Mesenchymal stem cell (in vitro differentiated cells and primary cell): ENCODE measurements around the gene CD40.

ENCODE experiments used
- DNase-seq: peaks from one replicate; pipeline ENCODE4 v3.0.0-alpha.2; 2013
- H2AFZ ChIP-seq: one replicate; pipeline ENCODE4 v1.6.1; 2013; ENCODE audit warnings: low read depth, mild to moderate bottlenecking, control low read depth, inconsistent platforms, low read length, moderate library complexity
- H2AK5ac ChIP-seq: 2 replicates; pipeline ENCODE4 v1.6.1; 2013; ENCODE audit warnings: low read length, moderate library complexity, mild to moderate bottlenecking, inconsistent platforms; ENCODE audit not compliant: severe bottlenecking
- H2BK120ac ChIP-seq: one replicate; pipeline ENCODE4 v1.6.1; 2013; ENCODE audit warnings: low read depth, mild to moderate bottlenecking, inconsistent platforms, low read length, moderate library complexity
- H2BK12ac ChIP-seq, 2 experiments: one replicate each; pipeline ENCODE4 v1.6.1; 2013; ENCODE audit warnings: inconsistent platforms in 2 of 2, low read length in 2 of 2, mild to moderate bottlenecking in 2 of 2, moderate library complexity in 2 of 2, control low read depth in 1 of 2
- H2BK15ac ChIP-seq: one replicate; pipeline ENCODE4 v1.6.1; 2013; ENCODE audit warnings: mild to moderate bottlenecking, low read depth, inconsistent platforms; ENCODE audit not compliant: poor library complexity, severe bottlenecking
- H2BK5ac ChIP-seq: 2 replicates; pipeline ENCODE4 v1.6.1; 2013; ENCODE audit warnings: low read depth, mild to moderate bottlenecking, low read length, control low read depth, inconsistent platforms; ENCODE audit not compliant: poor library complexity, severe bottlenecking
- H3K14ac ChIP-seq, 2 experiments: one replicate each; pipeline ENCODE4 v1.6.1; 2013; ENCODE audit warnings: inconsistent platforms in 2 of 2, low read length in 2 of 2, control low read depth in 1 of 2, mild to moderate bottlenecking in 1 of 2, moderate library complexity in 1 of 2
- H3K18ac ChIP-seq, 2 experiments: one replicate each; pipeline ENCODE4 v1.6.1; 2013; ENCODE audit warnings: inconsistent platforms in 2 of 2, low read length in 2 of 2, control low read depth in 1 of 2, low read depth in 1 of 2, mild to moderate bottlenecking in 1 of 2
- H3K23ac ChIP-seq, 2 experiments: one replicate each; pipeline ENCODE4 v1.6.1; 2013; ENCODE audit warnings: inconsistent platforms in 2 of 2, low read length in 2 of 2, mild to moderate bottlenecking in 2 of 2, moderate library complexity in 2 of 2, control low read depth in 1 of 2
- H3K27ac ChIP-seq: 2 replicates; pipeline ENCODE4 v1.5.1; 2013; ENCODE audit warnings: mild to moderate bottlenecking, moderate library complexity, low read length, control low read depth, inconsistent platforms; ENCODE audit not compliant: poor library complexity, severe bottlenecking
- H3K27me3 ChIP-seq, 2 experiments: 2 replicates each; pipeline versions ENCODE4 v1.6.1 to v1.7.0; 2013; ENCODE audit warnings: low read length in 2 of 2, mild to moderate bottlenecking in 2 of 2, moderate library complexity in 2 of 2, control low read depth in 1 of 2, inconsistent platforms in 1 of 2; ENCODE audit not compliant: control insufficient read depth in 1 of 2, insufficient read depth in 1 of 2
- H3K36me3 ChIP-seq, 2 experiments: 2 replicates each; pipeline versions ENCODE4 v1.6.1 to v1.7.0; 2013; ENCODE audit warnings: low read length in 2 of 2, control low read depth in 1 of 2, inconsistent platforms in 1 of 2, low read depth in 1 of 2, mild to moderate bottlenecking in 1 of 2; ENCODE audit not compliant: insufficient read depth in 2 of 2, control insufficient read depth in 1 of 2
- H3K4ac ChIP-seq, 2 experiments: one replicate each; pipeline ENCODE4 v1.6.1; 2013; ENCODE audit warnings: inconsistent platforms in 2 of 2, low read length in 2 of 2, mild to moderate bottlenecking in 2 of 2, moderate library complexity in 2 of 2, control low read depth in 1 of 2, low read depth in 1 of 2
- H3K4me1 ChIP-seq: 2 replicates; pipeline ENCODE4 v1.6.1; 2013; ENCODE audit warnings: low read depth, low read length, control low read depth; ENCODE audit not compliant: control insufficient read depth, insufficient read depth
- H3K4me2 ChIP-seq: 2 replicates; pipeline ENCODE4 v1.6.1; 2013; ENCODE audit warnings: low read length, mild to moderate bottlenecking, inconsistent platforms; ENCODE audit not compliant: poor library complexity, severe bottlenecking
- H3K4me3 ChIP-seq, 2 experiments: 2 replicates each; pipeline versions ENCODE4 v1.5.1 to v1.7.0; 2013; ENCODE audit warnings: low read length in 2 of 2, mild to moderate bottlenecking in 2 of 2, control low read depth in 1 of 2, low read depth in 1 of 2; ENCODE audit not compliant: insufficient read depth in 1 of 2
- H3K79me1 ChIP-seq: replicated peaks from 2 replicates; pipeline ENCODE4 v1.6.1; 2013; ENCODE audit warnings: mild to moderate bottlenecking, control low read depth, low read length, inconsistent platforms; ENCODE audit not compliant: poor library complexity, severe bottlenecking
- H3K9ac ChIP-seq: 2 replicates; pipeline ENCODE4 v1.7.0; 2013; ENCODE audit warnings: mild to moderate bottlenecking, low read length, moderate library complexity
- H3K9me3 ChIP-seq: 2 replicates; pipeline ENCODE4 v1.7.0; 2013; ENCODE audit warnings: mild to moderate bottlenecking, low read length; ENCODE audit not compliant: control insufficient read depth
- H4K8ac ChIP-seq: one replicate; pipeline ENCODE4 v1.6.1; 2013; ENCODE audit warnings: inconsistent platforms, mild to moderate bottlenecking, low read length, moderate library complexity
- H4K91ac ChIP-seq: one replicate; pipeline ENCODE4 v1.6.1; 2013; ENCODE audit warnings: mild to moderate bottlenecking, low read length, inconsistent platforms
- WGBS: methylation state at CpG from one replicate; pipeline ENCODE4 v1.1.7; 2013; ENCODE audit warnings: mixed read lengths; 5-methylcytosine and 5-hydroxymethylcytosine counted together

Gene CD40

DNA sequence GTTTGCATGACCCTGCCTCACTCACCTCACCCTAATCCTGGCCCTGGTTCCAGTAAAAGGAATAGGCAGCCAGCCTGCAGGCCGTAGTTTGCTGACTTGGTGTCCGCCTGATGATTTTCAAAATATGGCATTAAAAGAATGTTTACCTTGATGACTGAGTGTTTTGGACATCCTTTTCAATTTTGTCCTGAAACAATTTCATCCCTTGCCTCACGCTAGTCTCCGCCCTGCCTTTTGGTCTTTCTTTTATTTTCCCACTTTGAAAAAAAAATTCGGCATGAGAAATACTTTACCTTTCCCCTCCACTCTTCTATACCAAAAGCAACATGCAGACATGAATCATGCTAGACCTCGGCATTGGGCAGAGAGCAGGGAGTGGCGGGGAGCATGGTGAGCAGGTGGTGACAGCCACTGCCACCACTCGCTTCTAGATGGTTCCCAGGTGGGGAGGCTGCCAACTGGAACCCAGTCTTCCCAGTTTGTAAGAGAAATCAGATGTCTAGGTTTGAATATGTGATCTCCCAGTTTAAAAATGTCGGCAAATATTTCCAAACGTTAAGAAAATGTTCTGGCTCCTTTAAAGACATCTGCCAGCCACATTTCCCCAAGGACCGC lies 9.4 kb downstream of the CD40 start:
- H3K18ac ChIP-seq, result no peak overlapping the region
- H3K4me1 ChIP-seq, result peaks cover under 1% of the 10 kb centered on the region
- H3K14ac ChIP-seq, result no peak overlapping the region

DNA sequence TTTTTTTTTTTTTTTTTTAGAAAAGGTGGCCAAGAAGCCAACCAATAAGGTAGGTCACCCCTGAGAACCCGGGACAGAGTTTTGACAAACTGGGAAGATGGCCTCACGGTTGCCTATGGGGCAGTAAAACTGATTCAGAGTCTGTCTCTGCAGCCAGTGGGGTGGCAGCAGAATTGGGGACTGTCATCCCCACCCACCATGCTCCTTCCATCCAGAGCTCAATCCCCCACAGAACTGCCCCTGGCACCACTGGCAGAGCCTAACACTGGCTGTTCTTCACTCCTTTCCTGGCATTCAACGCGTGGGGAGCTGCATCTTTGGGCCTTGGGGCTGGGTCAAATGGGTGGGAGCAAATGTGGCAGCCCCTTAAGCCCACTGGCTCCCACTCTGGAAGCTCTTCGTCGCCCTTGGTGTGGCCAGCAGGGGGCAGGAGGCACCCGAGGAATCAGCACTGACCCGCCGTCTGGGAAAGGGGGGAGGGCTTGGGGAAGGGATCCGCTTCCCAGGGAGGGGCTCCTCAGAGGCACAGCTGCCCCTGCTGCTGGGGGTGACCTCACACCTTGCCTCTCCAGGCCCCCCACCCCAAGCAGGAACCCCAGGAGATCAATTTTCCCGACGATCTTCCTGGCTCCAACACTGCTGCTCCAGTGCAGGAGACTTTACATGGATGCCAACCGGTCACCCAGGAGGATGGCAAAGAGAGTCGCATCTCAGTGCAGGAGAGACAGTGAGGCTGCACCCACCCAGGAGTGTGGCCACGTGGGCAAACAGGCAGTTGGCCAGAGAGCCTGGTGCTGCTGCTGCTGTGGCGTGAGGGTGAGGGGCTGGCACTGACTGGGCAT lies 10.4 kb downstream of the CD40 start:
- Histone ChIP-seq H2BK5ac (no peak overlapping the region), H3K9ac (no peak overlapping the region), H3K79me1 (no peaks in the 10 kb centered on the region), H2BK15ac (no peak overlapping the region), H3K27me3 (peaks cover 39 to 44% of the 10 kb centered on the region in 2 experiments), H4K8ac (no peak overlapping the region), H2BK12ac (no peak overlapping the region), H2AK5ac (no peak overlapping the region), H3K27ac (no peak overlapping the region), H3K9me3 (no peaks in the 10 kb centered on the region), H4K91ac (no peak overlapping the region), H3K4me1 (no peaks in the 10 kb centered on the region), H3K4me3 (no peak overlapping the region), H3K14ac (no peak overlapping the region), H3K23ac (no peak overlapping the region), H2AFZ (no peak overlapping the region), H3K4me2 (no peak overlapping the region), H3K36me3 (peaks cover 0 to 16% of the 10 kb centered on the region in 2 experiments), H2BK120ac (no peak overlapping the region), H3K18ac (no peak overlapping the region), H3K4ac (no peak overlapping the region)
- 33% methylated on average over 14 of the region's 16 CpGs for WGBS
- peak; percentile 21 for DNase-seq

More for the DNA sequence above, 9.4 kb downstream of the CD40 start:
- Histone ChIP-seq H3K4me3 (no peak overlapping the region), H2BK5ac (no peak overlapping the region), H3K4ac (no peak overlapping the region), H2BK15ac (no peak overlapping the region), H4K91ac (no peak overlapping the region), H2AK5ac (no peak overlapping the region), H3K27ac (no peak overlapping the region), H3K36me3 (peaks cover 0 to 27% of the 10 kb centered on the region in 2 experiments), H3K4me2 (no peak overlapping the region), H3K9ac (no peak overlapping the region), H2BK120ac (no peak overlapping the region), H4K8ac (no peak overlapping the region), H3K27me3 (peaks cover 40 to 41% of the 10 kb centered on the region in 2 experiments), H3K79me1 (no peaks in the 10 kb centered on the region), H3K23ac (no peak overlapping the region), H3K9me3 (no peaks in the 10 kb centered on the region), H2AFZ (no peak overlapping the region), H2BK12ac (no peak overlapping the region)
- WGBS, result 94% methylated on average over 9 of the region's 11 CpGs
- no peak for DNase-seq

DNA sequence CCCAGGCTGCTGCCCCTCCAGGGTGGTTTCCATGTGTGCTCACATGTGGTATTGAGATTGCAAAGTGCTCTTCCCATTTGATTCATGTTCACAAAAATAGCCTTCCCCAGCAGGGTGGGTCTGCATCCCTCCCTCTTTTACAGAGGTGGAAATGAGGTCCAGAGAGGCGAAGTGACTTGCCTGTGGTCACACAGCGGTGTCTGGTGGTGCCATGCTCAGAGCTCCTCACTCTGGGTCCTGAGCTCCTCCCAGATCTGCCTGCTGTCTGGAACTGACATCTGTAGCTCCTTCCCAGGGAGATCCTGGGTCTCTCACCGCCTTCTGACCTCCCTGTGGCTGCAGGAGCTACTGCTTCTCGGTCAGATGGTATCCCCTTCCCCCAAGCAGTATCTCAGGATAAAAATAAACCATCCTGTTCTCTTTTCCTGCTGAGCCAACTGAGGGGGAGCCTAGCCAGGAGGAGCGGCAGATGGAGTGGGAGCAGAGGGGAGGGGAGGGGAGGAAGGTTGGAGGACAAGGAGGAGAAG lies 11.9 kb downstream of the CD40 start:
- H2AFZ ChIP-seq, result no peak overlapping the region
- no peaks in the 10 kb centered on the region for H3K9me3 ChIP-seq
- DNase-seq, result peak; percentile 3
- H3K79me1 ChIP-seq, result no peaks in the 10 kb centered on the region
- H3K14ac ChIP-seq, result no peak overlapping the region
- H2BK120ac ChIP-seq, result no peak overlapping the region
- H3K18ac ChIP-seq, result no peak overlapping the region
- 59% methylated on average over 3 of the region's 5 CpGs for WGBS
- no peak overlapping the region for H3K9ac ChIP-seq
- H3K4ac ChIP-seq, result no peak overlapping the region
- no peak overlapping the region for H2BK5ac ChIP-seq
- H3K4me1 ChIP-seq, result no peaks in the 10 kb centered on the region
- no peak overlapping the region for H3K4me2 ChIP-seq
- H3K4me3 ChIP-seq, result no peak overlapping the region
- peaks cover 43 to 53% of the 10 kb centered on the region in 2 experiments for H3K27me3 ChIP-seq
- no peak overlapping the region for H2AK5ac ChIP-seq
- no peak overlapping the region for H2BK12ac ChIP-seq
- H4K8ac ChIP-seq, result no peak overlapping the region
- no peak overlapping the region for H4K91ac ChIP-seq
- H2BK15ac ChIP-seq, result no peak overlapping the region
- peaks cover 0 to 9% of the 10 kb centered on the region in 2 experiments for H3K36me3 ChIP-seq
- H3K23ac ChIP-seq, result no peak overlapping the region
- no peak overlapping the region for H3K27ac ChIP-seq

DNA sequence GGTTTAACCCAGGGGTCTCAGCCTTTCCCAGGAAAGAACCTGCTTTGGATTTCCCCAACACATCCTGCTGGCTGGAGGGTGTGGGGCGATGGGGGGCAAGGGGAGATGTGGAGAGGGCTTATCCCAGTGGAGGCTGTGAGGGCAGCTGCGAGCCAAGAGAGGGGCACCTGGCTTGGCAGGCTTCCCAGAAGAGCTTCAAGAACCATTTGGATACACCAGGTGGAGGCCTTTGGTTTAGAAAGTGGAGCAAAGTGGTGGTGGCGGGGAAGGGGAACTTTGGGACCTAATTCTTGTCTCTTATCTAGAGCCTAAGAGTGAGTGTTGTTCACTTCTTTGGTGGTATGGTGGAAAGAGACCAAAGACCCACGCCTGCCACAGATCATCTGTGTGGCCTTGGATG lies 12.4 kb downstream of the CD40 start:
- no peaks in the 10 kb centered on the region for H3K79me1 ChIP-seq

More for the DNA sequence above, 12.4 kb downstream of the CD40 start:
- Histone ChIP-seq H3K27ac (no peak overlapping the region), H2BK120ac (no peak overlapping the region), H3K4me3 (no peak overlapping the region), H4K8ac (no peak overlapping the region), H2BK12ac (no peak overlapping the region), H3K36me3 (peaks cover 0 to 8% of the 10 kb centered on the region in 2 experiments), H3K18ac (no peak overlapping the region), H3K14ac (no peak overlapping the region), H4K91ac (no peak overlapping the region), H2AFZ (no peak overlapping the region), H3K4ac (no peak overlapping the region), H3K9me3 (no peaks in the 10 kb centered on the region), H3K4me2 (no peak overlapping the region), H3K9ac (no peak overlapping the region), H3K23ac (no peak overlapping the region), H2BK5ac (no peak overlapping the region), H2AK5ac (no peak overlapping the region), H3K27me3 (peaks cover 43 to 53% of the 10 kb centered on the region in 2 experiments), H2BK15ac (no peak overlapping the region), H3K4me1 (no peaks in the 10 kb centered on the region)
- 64% methylated on average over 4 of the region's 4 CpGs for WGBS
- no peak for DNase-seq
